AG10803 (cell line): ENCODE data around the gene SUSD3.

Experiments
- DNase-seq: peaks from one replicate; pipeline ENCODE4 v3.0.0; 2010; ENCODE audit warnings: low read depth
- H3K4me3 ChIP-seq: 2 replicates; pipeline ENCODE4 v1.5.1; 2011; ENCODE audit warnings: mild to moderate bottlenecking, low read length, control low read depth
- CTCF ChIP-seq: conservative IDR thresholded peaks from 2 replicates; pipeline ENCODE4 v1.5.1; 2011; ENCODE audit warnings: mild to moderate bottlenecking, low read length, control low read depth, inconsistent platforms

Gene SUSD3

GRCh38 chr9:93030642-93031628 lies 27.6 kb upstream of the SUSD3 start:
- H3K4me3 ChIP-seq = no peak overlapping the region
- no peak for TF ChIP-seq CTCF
- DNase-seq = no peak

- no peak for DNase-seq
- no peak overlapping the region for H3K4me3 ChIP-seq
- TF ChIP-seq CTCF = no peak
These were observed 26.7 kb upstream of the SUSD3 start for GRCh38 chr9:93031629-93032430.

GRCh38 chr9:93032545-93032944 lies 26.0 kb upstream of the SUSD3 start:
- no peak for DNase-seq
- TF ChIP-seq CTCF = no peak
- no peak overlapping the region for H3K4me3 ChIP-seq

GRCh38 chr9:93033531-93033930 lies 25.0 kb upstream of the SUSD3 start:
- no peak for DNase-seq
- TF ChIP-seq CTCF = no peak
- no peak overlapping the region for H3K4me3 ChIP-seq

- TF ChIP-seq CTCF = no peak
- no peak overlapping the region for H3K4me3 ChIP-seq
- DNase-seq = no peak
These were observed 23.3 kb upstream of the SUSD3 start for GRCh38 chr9:93035106-93035660.

- DNase-seq = no peak
These were observed 22.6 kb upstream of the SUSD3 start for GRCh38 chr9:93035821-93036351.

More at GRCh38 chr9:93035821-93036351, 22.6 kb upstream of the SUSD3 start:
- TF ChIP-seq CTCF = no peak
- H3K4me3 ChIP-seq = no peak overlapping the region
